SK-N-SH treated with all-trans-retinoic acid at 6 μM for 48 hours (cell line): ENCODE measurements around the gene RSAD2.

Source experiments
- ATAC-seq: fragments of 200-7000 bp; cut with Tn5 transposase; 3 replicates; pipeline ENCODE4 v1.9.1; 2020; ENCODE audit warnings: mild to moderate bottlenecking, moderate library complexity
- ARNTL ChIP-seq: fragments of 450-650 bp; formaldehyde crosslinking; IDR thresholded peaks from 2 replicates; pipeline ENCODE4 v1.5.0; 2020; ENCODE audit warnings: low read depth, mild to moderate bottlenecking, moderate library complexity, borderline replicate concordance
- CREB5 ChIP-seq: fragments of 250-450 bp; sonication (Bioruptor Pico); IDR thresholded peaks from 2 replicates; pipeline ENCODE4 v1.5.1; 2020; ENCODE audit warnings: low read depth, mild to moderate bottlenecking, moderate library complexity
- GLIS3 ChIP-seq: fragments of 250-450 bp; sonication (Bioruptor Pico); IDR thresholded peaks from 2 replicates; pipeline ENCODE4 v1.5.0; 2020; ENCODE audit warnings: mild to moderate bottlenecking, moderate library complexity
- OSR1 ChIP-seq: fragments of 250-450 bp; sonication (Bioruptor Pico); IDR thresholded peaks from 2 replicates; pipeline ENCODE4 v1.8.0; 2022; ENCODE audit warnings: moderate library complexity, mild to moderate bottlenecking, inconsistent platforms
- POU6F1 ChIP-seq: fragments of 250-450 bp; sonication (Bioruptor Pico); IDR thresholded peaks from 2 replicates; pipeline ENCODE4 v1.8.0; 2021; ENCODE audit warnings: low read depth, mild to moderate bottlenecking, moderate library complexity, borderline replicate concordance
- PPARA ChIP-seq: fragments of 250-450 bp; sonication (Bioruptor Pico); IDR thresholded peaks from 2 replicates; pipeline ENCODE4 v1.5.0; 2020; ENCODE audit warnings: mild to moderate bottlenecking, borderline replicate concordance
- RARB ChIP-seq: fragments of 250-450 bp; sonication (Bioruptor Pico); IDR thresholded peaks from 2 replicates; pipeline ENCODE4 v1.8.0; 2021; ENCODE audit warnings: mild to moderate bottlenecking, moderate library complexity
- SNAI2 ChIP-seq: fragments of 250-450 bp; sonication (Bioruptor Pico); IDR thresholded peaks from 2 replicates; pipeline ENCODE4 v1.5.0; 2020; ENCODE audit warnings: mild to moderate bottlenecking, moderate library complexity
- TCF4 ChIP-seq: fragments of 250-450 bp; sonication (Bioruptor Pico); IDR thresholded peaks from 2 replicates; pipeline ENCODE4 v1.8.0; 2021; ENCODE audit warnings: mild to moderate bottlenecking, moderate library complexity, borderline replicate concordance
- TOX ChIP-seq: fragments of 250-450 bp; sonication (Bioruptor Pico); IDR thresholded peaks from 2 replicates; pipeline ENCODE4 v1.8.0; 2021; ENCODE audit warnings: mild to moderate bottlenecking, moderate library complexity, borderline replicate concordance
- ZC3H10 ChIP-seq: fragments of 250-450 bp; sonication (Bioruptor Pico); IDR thresholded peaks from 2 replicates; pipeline ENCODE4 v1.5.1; 2021; ENCODE audit warnings: mild to moderate bottlenecking, moderate library complexity
- ZFP3 ChIP-seq: fragments of 250-450 bp; sonication (Bioruptor Pico); IDR thresholded peaks from 2 replicates; pipeline ENCODE4 v1.5.0; 2020; ENCODE audit warnings: mild to moderate bottlenecking, moderate library complexity
- ZNF70 ChIP-seq: fragments of 450-650 bp; formaldehyde crosslinking; IDR thresholded peaks from 2 replicates; pipeline ENCODE4 v1.5.0; 2020; ENCODE audit warnings: mild to moderate bottlenecking, moderate library complexity
- ZNF8 ChIP-seq: fragments of 450-650 bp; formaldehyde crosslinking; IDR thresholded peaks from 2 replicates; pipeline ENCODE4 v1.5.0; 2020; ENCODE audit warnings: mild to moderate bottlenecking, moderate library complexity
- TF ChIP-seq, protein P1 (sequence below): fragments of 250-450 bp; sonication (Bioruptor Pico); IDR thresholded peaks from 2 replicates; pipeline ENCODE4 v1.5.0; 2020; ENCODE audit warnings: mild to moderate bottlenecking, moderate library complexity
- TF ChIP-seq, protein P2 (sequence below): fragments of 250-450 bp; sonication (Bioruptor Pico); IDR thresholded peaks from 2 replicates; pipeline ENCODE4 v1.8.0; 2020; ENCODE audit warnings: mild to moderate bottlenecking, moderate library complexity, borderline replicate concordance
- TF ChIP-seq, protein P3 (sequence below): fragments of 250-450 bp; sonication (Bioruptor Pico); IDR thresholded peaks from 2 replicates; pipeline ENCODE4 v1.5.1; 2021; ENCODE audit warnings: mild to moderate bottlenecking, moderate library complexity

Gene RSAD2

DNA sequence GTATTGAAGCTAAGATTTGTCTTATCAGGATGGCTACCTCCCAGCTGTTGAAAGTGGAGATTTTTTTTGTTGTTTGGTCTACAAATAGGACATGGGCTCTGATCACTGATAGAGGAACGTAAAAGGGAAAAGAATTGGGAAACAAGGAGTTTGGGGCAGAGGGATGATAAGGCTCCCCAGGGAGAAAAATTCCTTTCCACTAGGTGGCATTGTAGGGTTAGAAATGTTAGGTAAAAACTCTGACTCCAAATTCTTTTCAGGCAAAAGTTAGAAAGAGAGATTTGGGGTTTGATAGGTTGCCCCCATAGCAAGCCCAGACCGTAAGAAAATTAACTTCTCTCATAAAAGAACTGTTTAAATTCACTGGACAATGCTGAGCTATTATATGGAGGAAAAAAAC lies 31.7 kb upstream of the RSAD2 start (continued):
- TF ChIP-seq ARNTL (CRISPR knock-in tag) = no peak
- no peak for TF ChIP-seq OSR1 (CRISPR knock-in tag)
- TF ChIP-seq, all 23 proteins: peak for 0

DNA sequence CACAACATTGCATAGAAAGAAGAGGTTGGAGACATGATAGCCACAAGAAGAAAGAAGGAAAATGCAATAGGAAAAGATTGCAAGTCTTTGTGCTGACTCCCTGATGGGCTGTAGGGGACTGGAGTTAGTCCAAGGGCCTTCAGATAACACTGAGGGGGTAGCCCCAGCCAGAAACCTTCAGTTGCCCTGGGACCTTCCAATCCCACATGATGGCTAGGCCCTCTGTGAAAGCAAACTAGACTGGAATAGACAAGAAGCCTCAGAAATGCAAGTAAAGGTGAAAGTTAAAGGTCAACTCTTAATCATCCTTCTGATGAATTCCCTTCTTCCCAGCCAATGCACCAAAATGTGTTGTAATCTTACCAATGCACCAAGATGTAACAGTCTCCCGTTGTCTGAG lies 31.0 kb upstream of the RSAD2 start:
- TF ChIP-seq ZNF70 = no peak
- no peak for TF ChIP-seq ZFP3
- TF ChIP-seq, protein P1, sequence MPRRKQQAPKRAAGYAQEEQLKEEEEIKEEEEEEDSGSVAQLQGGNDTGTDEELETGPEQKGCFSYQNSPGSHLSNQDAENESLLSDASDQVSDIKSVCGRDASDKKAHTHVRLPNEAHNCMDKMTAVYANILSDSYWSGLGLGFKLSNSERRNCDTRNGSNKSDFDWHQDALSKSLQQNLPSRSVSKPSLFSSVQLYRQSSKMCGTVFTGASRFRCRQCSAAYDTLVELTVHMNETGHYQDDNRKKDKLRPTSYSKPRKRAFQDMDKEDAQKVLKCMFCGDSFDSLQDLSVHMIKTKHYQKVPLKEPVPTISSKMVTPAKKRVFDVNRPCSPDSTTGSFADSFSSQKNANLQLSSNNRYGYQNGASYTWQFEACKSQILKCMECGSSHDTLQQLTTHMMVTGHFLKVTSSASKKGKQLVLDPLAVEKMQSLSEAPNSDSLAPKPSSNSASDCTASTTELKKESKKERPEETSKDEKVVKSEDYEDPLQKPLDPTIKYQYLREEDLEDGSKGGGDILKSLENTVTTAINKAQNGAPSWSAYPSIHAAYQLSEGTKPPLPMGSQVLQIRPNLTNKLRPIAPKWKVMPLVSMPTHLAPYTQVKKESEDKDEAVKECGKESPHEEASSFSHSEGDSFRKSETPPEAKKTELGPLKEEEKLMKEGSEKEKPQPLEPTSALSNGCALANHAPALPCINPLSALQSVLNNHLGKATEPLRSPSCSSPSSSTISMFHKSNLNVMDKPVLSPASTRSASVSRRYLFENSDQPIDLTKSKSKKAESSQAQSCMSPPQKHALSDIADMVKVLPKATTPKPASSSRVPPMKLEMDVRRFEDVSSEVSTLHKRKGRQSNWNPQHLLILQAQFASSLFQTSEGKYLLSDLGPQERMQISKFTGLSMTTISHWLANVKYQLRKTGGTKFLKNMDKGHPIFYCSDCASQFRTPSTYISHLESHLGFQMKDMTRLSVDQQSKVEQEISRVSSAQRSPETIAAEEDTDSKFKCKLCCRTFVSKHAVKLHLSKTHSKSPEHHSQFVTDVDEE (CRISPR knock-in tag) = no peak
- no peak for TF ChIP-seq PPARA (CRISPR knock-in tag)
- no peak for TF ChIP-seq CREB5
- TF ChIP-seq, protein P2, sequence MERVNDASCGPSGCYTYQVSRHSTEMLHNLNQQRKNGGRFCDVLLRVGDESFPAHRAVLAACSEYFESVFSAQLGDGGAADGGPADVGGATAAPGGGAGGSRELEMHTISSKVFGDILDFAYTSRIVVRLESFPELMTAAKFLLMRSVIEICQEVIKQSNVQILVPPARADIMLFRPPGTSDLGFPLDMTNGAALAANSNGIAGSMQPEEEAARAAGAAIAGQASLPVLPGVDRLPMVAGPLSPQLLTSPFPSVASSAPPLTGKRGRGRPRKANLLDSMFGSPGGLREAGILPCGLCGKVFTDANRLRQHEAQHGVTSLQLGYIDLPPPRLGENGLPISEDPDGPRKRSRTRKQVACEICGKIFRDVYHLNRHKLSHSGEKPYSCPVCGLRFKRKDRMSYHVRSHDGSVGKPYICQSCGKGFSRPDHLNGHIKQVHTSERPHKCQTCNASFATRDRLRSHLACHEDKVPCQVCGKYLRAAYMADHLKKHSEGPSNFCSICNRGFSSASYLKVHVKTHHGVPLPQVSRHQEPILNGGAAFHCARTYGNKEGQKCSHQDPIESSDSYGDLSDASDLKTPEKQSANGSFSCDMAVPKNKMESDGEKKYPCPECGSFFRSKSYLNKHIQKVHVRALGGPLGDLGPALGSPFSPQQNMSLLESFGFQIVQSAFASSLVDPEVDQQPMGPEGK (CRISPR knock-in tag) = no peak
- TF ChIP-seq, protein P3, sequence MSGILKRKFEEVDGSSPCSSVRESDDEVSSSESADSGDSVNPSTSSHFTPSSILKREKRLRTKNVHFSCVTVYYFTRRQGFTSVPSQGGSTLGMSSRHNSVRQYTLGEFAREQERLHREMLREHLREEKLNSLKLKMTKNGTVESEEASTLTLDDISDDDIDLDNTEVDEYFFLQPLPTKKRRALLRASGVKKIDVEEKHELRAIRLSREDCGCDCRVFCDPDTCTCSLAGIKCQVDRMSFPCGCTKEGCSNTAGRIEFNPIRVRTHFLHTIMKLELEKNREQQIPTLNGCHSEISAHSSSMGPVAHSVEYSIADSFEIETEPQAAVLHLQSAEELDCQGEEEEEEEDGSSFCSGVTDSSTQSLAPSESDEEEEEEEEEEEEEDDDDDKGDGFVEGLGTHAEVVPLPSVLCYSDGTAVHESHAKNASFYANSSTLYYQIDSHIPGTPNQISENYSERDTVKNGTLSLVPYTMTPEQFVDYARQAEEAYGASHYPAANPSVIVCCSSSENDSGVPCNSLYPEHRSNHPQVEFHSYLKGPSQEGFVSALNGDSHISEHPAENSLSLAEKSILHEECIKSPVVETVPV (CRISPR knock-in tag) = no peak
- no peak for TF ChIP-seq ZNF8
- no peak for TF ChIP-seq POU6F1 (CRISPR knock-in tag)
- TF ChIP-seq ARNTL (CRISPR knock-in tag) = no peak
- TF ChIP-seq SNAI2 (CRISPR knock-in tag) = no peak
- no peak for TF ChIP-seq RARB
- no peak for ATAC-seq

DNA sequence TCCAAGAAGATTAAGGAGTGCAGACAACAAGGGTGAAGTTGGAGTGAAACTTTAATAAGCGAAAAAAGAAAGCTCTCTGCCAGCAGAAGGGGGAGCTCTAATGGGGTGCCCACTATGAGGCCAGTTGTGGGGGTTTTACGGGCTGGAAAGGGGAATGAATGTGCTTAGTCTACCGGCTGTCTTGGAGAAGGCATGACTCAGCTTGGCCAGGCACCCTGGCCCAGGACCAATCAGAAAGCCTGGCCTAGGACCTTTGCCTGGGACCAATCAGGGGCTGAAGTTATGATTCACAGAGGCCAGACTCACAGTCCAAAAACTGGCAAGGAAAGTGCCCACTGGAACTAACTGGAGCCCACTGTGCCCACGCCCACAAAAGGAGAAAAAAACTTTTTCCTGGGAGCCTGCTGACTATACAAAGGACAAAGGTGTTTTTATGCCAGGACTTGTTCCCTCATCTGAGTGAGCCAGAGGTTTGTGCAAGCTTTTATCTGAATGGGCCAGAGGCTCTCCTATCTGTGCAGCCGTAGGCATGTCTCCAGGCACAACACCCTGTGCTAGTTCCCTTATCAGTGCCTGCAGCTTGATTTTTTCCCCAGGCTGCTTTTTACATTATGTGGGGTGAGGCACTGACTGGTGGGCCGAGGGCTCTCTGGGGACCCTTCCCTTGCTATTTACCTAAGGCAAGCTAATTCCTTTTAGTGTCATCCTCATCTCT lies 30.5 kb upstream of the RSAD2 start:
- no peak for ATAC-seq
- no peak for TF ChIP-seq ZC3H10 (CRISPR knock-in tag)
- no peak for TF ChIP-seq TOX (CRISPR knock-in tag)
- TF ChIP-seq ZNF8 = no peak
- TF ChIP-seq POU6F1 (CRISPR knock-in tag) = no peak
- no peak for TF ChIP-seq GLIS3
- TF ChIP-seq TCF4 = no peak
- TF ChIP-seq CREB5 = no peak
